Mammary epithelial cell (primary cell): ENCODE data around the gene KPNA6.

ENCODE experiments used
- EZH2 ChIP-seq: IDR thresholded peaks from 2 replicates; pipeline ENCODE4 v1.6.1; 2012; ENCODE audit warnings: low read length, inconsistent platforms, borderline replicate concordance
- TF ChIP-seq, protein P1 (sequence below), 2 donors: IDR thresholded peaks in 1 of 2; conservative IDR thresholded peaks in 1 of 2; 2 replicates each; pipeline ENCODE4 v1.5.1; 2011 to 2012; ENCODE audit warnings: inconsistent platforms in 2 of 2, low read length in 2 of 2, mild to moderate bottlenecking in 2 of 2, control low read depth in 1 of 2, low read depth in 1 of 2; ENCODE audit not compliant: insufficient read depth in 1 of 2; ENCODE audit errors: extremely low read depth in 1 of 2

DNA sequence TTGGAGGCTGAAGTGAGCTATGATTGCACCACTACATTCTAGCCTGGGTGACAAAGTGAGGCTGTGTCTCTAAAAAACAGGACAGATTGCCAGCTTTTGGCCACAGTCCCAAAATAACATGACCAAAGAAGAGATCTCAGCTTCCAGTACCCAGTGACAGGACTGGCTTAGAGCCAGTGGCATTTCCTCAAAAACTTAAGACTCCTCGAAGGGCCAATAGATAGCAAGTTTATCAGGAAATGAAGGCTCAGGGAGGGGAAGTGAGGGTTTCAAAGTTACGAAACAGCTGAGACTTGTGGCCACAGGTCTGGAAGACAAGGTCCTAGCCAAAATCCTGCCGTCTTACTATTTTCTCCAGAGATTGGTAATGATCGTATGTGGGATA lies 41.4 kb upstream of the KPNA6 start:
- TF ChIP-seq, protein P1, sequence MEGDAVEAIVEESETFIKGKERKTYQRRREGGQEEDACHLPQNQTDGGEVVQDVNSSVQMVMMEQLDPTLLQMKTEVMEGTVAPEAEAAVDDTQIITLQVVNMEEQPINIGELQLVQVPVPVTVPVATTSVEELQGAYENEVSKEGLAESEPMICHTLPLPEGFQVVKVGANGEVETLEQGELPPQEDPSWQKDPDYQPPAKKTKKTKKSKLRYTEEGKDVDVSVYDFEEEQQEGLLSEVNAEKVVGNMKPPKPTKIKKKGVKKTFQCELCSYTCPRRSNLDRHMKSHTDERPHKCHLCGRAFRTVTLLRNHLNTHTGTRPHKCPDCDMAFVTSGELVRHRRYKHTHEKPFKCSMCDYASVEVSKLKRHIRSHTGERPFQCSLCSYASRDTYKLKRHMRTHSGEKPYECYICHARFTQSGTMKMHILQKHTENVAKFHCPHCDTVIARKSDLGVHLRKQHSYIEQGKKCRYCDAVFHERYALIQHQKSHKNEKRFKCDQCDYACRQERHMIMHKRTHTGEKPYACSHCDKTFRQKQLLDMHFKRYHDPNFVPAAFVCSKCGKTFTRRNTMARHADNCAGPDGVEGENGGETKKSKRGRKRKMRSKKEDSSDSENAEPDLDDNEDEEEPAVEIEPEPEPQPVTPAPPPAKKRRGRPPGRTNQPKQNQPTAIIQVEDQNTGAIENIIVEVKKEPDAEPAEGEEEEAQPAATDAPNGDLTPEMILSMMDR (conservative IDR thresholded peaks at IDR 0.05 in 1 of 2, IDR thresholded peaks at IDR 0.05 in 1 of 2; ENCODE audit: extremely low read depth in 1 of 2, insufficient read depth in 1 of 2, low read depth in 1 of 2, low read length in 2 of 2), result no peak
- TF ChIP-seq EZH2, result no peak
